CD4-positive, alpha-beta T cell treated with Interleukin-4 for 4 hours (primary cell): ENCODE measurements around the gene GPD1L.
"Not testable (repeated sequence)": the region's sequence is repeated elsewhere in the genome, so short reads cannot be mapped to it uniquely, and the experiment has no call there.

Experiments
- DNase-seq: peaks from one replicate; pipeline ENCODE4 v3.0.0-alpha.2; 2020

GPD1L gene

DNA sequence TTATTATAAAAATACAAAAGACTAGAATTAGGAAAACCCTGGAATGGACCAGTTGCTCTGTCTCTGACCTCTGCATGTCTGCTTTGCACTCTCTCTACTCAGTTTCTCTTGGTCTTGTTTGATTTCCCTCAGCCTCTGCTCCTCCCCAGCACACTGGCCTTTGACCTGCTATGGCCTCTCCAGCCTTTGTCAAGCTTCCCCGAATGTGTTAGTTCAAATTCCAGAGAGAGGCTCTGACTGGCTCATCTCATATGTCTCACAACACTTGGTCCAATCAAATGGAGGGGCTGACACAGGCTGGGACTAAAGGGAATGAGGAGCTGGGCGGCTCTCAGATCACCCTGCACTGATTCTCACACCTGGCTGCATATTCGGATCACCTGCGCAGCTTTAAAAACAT is 79.7 kb downstream of the GPD1L start:
- no peak for DNase-seq

DNA sequence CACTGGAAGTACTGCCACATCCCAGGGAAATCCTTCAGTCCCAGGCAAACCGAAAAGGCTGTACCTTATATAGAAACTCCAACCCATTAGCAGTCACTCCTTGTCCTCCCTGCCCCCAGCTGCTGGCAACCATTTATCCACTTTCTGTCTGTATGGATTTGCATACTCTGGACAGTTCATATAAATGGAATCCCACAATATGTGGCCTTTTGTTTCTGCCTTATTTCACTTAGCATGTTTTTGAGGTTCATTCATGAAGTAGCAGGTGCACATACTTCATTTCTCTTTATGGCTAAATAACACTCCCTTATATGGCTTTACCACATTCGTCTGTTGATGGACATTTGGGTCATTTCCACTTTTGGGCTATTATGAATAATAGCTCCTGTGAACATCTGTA is 80.5 kb downstream of the GPD1L start:
- no peak for DNase-seq

DNA sequence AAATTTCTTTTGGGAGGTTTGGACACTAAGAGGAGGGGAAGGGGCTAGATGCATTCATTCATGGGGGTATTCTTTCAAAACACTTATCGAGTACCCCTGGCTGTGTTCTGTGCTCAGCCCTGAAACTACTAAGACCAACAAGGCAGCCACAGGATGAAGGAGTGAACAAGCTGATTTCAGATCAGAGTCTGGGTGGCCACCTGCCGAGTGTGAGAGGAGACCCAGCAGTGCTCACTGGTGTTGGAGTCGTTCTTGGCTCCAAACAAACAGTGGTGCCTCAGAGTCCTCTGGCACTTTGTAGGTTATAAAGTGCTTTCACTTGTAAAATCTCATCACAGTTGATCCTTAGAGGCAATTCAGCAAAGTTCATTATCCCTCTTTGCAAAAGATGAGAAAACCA is 83.3 kb downstream of the GPD1L start:
- no peak for DNase-seq

DNA sequence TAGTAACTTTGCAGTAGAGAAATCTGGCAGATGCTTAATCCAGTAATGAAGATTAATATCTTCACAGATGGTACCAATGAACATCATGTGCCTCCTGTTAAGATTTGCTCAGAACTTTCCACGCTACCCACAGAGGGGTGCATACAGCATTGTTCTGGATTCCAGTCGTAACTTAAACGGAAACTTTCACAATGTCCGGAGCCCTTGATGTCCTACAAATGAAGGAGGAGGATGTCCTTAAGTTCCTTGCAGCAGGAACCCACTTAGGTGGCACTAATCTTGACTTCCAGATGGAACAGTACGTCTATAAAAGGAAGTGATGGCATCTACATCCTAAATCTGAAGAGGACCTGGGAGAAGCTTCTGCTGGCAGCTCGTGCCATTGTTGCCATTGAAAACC is 84.1 kb downstream of the GPD1L start:
- not testable (repeated sequence) for DNase-seq

DNA sequence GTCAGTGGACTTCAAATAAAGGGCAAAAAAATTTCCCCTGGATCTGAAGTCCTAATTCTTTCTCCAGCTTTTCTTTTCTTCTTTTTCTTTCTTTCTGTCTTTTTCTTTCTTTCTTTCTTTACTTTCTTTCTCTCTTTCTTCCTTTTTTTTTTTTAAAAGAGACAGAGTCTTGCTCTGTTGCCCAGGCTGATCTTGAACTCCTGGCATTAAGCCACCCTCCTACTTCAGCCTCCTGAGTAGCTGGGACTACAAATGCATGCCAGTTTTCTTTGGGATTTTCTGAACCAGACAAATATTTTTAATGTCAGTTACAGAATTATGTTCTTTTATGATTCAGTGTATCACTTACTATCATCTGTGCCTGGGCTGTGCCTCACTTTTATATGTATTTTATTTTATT is 86.7 kb downstream of the GPD1L start:
- DNase-seq = no peak

DNA sequence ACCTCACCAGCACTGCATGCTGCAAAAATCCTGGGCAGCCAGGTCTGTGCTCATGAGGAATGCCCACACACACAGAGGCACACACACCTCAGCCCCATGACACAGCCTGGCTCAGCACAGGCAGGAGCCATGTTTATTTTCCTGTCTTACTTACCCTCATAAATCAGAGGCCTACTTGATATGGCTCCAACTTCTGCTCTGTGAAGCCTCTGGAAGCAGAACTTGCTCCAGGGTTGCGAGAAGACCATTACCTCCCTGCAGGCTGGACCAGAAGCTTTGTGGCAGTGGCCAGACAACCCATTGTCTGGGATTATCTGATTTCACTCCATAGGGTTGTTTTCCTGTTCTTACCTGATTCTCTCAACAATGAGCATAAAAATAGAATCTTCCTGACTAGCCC is 88.2 kb downstream of the GPD1L start:
- no peak for DNase-seq

DNA sequence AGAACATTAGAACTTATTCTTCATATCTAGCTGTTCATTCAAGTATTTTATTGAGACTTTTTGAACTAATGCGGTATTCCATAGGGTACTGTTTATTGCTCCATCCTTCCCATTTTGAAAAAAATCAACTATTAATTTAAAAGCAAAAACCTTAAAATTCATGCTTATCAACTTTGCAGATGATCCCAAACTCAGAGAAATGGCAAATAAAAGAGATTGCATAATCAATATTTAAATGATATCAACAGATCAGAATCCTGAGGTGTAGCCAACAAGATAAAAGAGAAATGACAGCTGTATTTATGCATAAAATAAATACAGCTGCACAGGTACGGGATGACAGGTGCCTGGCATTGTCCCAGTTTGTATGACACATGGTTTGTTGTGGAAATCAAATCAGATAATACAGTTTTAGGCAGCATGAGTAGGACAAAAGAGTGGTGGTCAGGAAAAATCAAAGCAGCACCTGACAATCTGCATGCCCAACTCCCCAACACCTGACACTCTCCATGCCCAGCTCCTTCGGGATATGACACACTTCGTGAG is 89.6 kb downstream of the GPD1L start:
- no peak for DNase-seq

DNA sequence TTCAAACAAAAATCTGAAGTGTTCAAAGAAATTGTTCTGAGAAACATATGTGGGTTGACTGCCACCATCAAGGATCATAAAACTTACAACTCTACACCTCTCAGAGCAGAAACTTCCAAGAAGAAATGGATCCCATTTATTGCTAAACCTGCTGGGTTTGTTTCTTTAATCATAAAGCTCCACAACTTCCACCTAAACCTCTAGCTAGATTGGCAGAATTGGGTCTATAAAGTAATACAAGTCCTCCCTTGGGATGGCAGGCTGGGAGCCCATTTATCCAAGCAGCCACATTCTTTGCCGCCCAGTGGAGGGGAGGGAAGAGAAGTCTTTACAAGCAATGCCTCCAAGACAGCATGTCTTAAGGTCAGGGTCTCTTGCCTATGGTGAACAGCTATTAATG is 91.6 kb downstream of the GPD1L start:
- DNase-seq = no peak

DNA sequence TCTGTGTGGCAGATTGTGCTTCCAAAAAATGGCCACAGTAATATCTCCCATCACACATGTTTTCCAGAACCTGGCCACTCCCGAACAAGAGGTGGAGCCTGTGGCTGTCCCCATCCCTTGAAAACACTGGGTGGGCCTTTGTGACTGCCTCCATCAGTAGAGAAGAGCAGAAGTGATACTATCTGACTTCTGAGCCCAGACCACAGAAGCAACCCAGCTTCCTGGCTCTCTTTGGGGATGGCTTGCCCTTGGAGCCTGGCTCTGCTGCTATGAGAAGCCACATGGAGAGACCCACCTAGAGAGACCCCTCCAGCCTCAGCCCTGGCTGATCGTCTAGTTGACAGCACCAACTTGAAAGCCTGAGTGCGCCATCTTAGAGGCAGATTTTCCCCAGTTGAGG is 92.3 kb downstream of the GPD1L start:
- no peak for DNase-seq

DNA sequence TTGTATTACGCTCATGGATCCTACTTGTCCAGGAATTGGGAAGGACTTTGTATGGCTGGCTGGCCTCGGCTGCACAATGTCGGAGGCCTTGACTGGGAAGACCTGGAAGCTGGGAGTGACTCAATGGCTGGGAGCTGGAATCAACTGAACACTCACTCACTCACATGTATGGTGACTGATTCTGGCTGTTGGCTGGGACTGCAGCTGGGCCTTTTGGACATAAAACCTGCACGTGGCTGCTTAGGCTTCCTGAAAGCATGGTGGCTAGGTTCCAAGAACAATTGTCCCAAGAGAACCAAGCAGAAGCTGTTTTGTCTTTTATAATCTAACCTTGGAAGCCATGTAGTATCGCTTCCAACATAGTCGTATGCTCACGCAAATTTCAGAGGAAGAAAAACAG is 94.1 kb downstream of the GPD1L start:
- DNase-seq = no peak

DNA sequence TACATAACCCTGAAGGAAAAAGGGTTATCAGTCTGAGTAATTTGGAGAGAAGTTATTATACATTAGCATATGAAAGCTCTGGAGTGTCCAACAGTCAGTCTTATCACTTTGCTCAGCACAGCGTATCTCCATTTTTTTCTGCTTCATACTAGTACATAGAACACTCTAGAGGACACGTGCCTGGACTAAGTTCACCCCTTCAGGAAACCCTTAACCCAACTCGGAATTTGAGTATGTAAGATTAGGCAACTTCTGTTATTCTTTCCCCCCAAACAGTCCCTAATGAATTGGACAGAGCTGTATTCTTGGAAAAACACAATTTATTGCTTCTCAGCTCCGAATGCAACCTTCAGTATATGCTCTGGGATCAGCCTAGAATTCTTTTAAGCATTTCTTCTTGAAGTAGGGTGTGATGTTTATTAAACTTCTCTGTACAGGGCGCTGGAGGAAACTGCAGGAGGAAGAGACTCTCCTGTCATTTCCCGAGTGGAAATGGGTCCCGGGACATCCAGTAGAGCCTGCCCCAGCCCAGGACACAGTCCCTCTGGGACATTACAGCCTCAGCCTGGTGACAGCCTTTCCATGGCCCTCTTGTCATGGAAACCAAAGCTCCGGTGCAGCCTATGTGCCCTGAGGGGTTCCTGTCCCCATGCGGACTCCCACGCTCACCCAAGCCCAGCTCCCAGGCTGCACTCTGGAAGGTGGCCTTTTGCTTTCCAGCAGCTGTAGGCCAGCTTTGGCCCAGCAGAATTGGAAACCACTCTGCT is 94.8 kb downstream of the GPD1L start:
- DNase-seq = no peak

DNA sequence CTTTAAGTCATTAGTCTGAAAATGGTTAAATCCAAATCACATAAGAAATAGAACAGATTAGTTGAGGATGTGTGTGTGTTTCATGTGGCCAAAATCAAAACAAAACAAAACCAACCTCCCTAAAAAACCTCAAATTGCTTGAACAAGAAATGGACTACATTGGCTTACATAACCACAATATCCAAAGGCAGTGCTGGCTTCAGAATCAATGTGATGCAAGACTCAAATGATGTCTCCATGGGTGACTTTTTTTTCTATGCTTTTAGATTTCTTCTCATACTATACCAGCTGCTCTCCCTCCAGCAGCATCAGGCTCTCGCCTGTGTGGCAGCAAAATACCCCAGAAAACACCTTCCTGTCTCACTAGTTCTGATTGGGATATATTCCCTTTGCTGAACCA is 96.1 kb downstream of the GPD1L start:
- no peak for DNase-seq

DNA sequence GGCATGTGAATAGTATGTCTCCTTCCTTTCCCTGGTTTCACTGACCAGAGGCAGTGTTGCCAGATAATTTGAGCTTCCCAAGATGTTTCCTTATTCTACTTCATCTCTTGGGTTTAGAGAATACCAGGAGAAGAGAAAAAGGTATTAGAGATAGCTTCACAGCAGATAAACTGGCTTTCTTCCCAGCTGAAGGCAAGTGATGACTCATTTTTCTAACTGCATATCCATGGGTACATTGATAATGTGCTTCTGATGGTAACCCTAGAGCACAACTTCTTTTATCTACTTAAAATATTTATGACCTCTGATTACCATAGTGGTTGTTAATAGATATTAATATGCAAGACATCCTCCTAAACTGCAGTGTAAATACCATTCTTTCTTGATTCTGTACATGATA is 97.4 kb downstream of the GPD1L start:
- DNase-seq = no peak

DNA sequence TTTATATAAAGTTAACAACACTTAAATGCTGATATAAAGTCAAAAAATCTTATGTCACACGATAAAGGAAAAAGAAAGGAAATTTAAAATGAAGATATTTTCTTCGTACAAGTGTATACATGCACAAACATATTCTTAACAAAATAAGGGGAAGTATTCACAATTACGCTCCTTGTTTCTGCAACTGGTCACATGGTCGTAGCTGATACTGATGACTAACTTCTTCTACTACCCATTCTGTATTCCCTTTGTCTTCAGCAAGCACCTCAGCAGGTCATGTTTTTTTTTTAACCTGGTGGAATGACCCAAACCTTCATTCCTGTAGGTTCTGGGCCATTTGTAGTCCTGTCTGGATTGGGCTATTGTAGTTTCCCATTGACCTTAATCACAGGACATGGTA is 102.0 kb downstream of the GPD1L start:
- DNase-seq = no peak

DNA sequence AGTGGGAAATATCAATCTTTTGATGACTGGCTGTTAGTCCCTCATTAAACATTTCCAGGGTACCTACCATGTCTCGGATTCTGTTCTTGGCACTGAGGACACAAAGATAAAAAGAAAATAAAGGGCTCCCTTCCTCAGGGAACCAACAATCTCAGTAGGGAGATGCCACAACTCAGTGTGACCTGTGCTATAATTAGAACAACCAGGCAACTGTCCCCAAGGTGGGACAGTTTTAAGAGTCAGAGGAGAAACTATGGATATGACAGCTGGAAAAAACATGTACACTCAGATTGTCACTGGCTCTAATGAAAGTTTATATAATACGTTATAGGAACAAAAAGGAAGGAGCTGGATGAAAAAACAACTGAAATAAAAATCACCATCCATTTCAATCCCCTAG is 108.8 kb downstream of the GPD1L start:
- DNase-seq = no peak

DNA sequence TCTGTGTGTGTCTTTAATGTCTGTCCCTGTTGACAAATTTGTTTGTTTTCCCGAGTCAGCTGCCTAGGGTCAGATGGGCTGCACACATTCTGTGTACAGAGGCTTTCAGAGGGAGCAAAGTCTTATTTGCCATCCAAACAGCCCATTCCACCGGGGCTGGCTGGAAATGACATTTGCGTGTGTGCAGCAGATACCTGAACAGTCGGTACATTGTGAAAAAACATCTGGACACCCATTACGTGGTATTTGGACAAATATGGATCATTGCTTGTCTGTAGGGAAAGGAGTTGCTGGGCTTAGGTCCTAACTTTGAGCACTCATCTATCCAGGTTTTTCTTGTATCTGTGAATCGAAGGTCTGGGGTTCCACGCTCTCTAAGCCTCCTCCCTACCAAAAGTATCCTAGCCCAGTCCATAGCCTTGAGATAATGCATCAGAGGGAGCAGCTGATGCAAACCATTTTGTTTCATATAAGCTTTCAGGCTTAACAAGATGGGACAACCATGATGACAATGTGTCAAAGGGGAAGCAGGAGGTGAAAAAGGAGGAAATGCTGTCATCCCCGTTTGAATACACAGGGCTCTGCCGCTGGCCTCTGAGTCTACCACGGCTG is 109.9 kb downstream of the GPD1L start:
- DNase-seq = no peak

DNA sequence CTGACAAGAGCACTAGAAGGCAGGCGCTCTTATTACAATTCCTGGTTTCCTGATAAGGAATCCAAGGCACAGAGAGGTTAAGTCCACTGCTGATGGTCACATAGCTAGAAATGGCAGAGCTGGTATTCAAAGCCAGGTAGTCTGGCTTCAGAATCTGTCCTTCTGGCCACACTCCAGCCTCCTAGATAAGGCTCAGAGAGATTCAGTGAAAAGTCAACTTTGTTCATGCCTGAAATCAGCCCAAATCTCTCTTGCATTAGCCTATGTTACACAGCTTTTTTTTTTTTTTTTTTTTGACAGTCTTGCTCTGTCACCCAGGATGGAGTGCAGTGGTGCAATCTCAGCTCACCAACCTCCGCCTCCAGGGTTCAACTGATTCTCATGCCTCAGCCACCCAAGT is 110.9 kb downstream of the GPD1L start:
- DNase-seq = no peak
